T-helper 1 cell (primary cell): Measurements from ENCODE around the gene SH3BP2.

Source experiments
- DNase-seq, 5 donors: peaks; one replicate each; pipeline ENCODE4 v3.0.0-alpha.2; 2012 to 2020

SH3BP2 gene

GRCh38 chr4:2887343-2887742 is 94.5 kb downstream of the SH3BP2 start:
- no peak for DNase-seq

- no peak for DNase-seq
These were observed 96.0 kb downstream of the SH3BP2 start for GRCh38 chr4:2888886-2889285.
